Activated naive CD4-positive, alpha-beta T cell treated with anti-CD3 and anti-CD28 coated beads, Interleukin-2, amount 50 U/mL, for 16 hours (primary cell): Measurements from ENCODE around the gene MT1H.
"Not testable (repeated sequence)": the region's sequence is repeated elsewhere in the genome, so short reads cannot be mapped to it uniquely, and the experiment has no call there.

ENCODE experiments used
- DNase-seq: peaks from one replicate; pipeline ENCODE4 v3.0.0-alpha.2; 2020

The MT1H gene

DNA sequence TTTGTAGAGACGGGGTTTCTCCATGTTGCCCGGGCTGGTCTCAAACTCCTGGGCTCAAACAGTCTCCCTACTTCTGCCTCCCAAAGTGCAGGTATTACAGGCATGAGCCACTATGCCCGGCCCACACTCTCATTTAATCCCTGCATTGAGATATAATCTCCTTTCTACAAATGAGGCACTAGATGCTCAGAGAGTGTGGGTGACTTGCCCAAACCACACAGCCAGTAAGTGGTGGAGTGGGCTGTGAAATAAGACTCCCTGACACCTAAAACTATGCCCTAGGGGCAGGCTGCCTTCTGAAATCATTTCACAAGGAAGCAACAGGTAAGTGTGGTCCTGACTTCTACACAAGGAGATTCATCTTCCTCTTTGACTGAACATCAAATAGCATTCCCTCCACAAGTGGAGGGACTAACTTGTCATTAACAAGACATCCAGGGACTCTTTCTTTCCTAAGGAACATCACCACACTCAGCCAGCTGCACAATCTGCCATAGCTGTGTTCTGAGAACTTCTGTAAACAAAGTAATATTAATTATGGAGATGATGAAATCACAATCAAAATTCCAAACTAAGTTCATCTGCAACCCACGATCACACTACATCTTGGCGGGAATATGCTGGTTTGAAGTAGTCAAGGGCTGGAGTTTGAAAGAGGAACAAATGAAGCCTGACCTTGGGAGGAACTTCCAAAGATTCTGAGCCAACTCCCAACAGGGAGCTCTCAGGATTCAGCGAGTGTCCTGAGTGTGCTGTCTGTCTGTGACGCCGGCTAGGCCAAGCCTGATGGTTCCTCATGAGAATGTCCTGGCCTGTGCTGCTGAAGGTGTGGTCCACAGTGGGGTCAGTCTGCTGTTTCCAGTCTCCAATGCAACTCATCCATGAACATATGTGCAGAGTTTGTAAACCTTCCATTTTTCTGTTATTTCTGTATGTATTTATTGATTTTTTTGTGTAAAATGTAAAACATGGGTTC lies 4.0 kb upstream of the MT1H start:
- DNase-seq: not testable (repeated sequence)

DNA sequence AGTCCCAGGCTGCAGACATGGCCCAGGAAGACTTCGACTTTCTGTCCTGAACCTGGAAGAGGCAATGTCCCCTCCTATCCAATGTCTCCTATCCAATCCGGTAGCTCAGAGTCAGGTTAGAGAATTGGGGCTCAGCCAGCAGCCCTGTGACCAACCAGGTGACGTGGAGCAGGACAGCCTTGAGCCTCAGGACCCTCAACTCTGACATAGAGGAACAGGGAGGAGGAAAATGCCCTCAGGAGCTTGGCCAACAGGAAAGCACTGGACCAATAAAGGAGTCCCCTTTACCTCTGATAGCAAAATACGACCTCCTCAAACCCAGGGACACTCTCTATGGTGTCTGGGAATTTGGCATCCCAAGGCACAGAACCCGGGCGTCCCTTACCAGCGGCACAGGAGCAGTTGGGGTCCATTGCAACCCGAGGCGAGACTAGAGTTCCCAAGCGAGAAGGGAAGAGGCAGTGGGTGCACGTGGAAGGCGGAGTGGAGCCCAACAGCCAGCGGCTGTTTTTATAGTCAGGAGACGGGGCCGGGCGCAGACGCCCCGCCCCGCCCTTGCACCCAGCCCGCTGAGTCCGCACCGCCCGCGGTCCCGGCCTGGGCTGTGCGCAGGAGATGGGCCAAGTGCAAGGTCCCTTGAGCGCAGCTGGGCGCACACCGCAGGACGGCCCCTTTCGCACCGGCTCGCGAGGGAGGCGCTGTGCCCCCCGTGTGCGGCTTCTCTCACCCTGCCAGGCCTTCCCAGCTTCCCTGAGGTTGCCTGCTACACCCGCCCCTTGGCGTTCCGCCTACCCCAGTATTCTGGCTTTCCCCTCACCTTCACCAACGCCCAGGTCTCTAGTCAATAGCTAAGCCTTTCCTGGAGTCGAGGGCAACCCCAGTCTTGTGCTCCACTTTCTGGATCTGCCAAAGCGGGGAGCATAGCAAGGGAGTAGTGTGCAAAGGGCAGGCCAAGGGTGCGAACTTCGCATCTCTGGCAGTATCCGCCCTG lies 1.7 kb upstream of the MT1H start, which contains the start of gene MT1G:
MT1G (minus strand) TSS at position 485 of the 991 bp plus-strand sequence; CDS start at position 413, 72 bp downstream.
- peak; percentile 43 for DNase-seq

DNA sequence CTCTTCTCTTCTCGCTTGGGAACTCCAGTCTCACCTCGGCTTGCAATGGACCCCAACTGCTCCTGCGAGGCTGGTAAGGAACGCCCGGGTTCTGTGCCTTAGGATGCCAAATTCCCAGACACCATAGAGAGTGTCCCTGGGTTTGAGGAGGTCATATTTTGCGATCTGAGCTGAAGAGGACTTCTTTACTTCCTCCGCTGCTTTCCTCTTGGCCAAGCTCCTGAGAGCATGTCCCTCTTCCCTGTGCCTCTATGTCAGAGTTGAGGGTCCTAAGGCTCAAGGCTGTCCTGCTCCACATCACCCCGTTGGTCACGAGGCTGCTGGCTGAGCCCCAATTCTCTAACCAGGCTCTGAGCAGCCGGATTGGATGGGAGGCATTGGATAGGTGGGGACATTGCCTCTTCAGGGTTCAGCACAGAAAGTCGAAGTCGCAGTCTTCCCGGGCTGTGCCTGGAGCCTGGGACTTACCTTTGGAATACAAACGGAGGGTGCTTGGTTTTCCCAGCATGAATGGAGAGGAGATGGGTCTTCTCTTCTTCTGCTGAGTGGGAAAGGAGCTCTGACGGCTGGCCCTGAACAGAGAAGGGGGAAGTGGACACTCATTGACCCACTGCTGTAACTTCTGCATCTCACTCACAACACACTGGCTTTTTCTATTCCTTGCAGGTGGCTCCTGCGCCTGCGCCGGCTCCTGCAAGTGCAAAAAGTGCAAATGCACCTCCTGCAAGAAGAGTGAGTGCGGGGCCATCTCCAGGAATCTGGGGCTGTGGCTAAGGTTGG lies 416 bp downstream of the MT1H start:
- DNase-seq: no peak

DNA sequence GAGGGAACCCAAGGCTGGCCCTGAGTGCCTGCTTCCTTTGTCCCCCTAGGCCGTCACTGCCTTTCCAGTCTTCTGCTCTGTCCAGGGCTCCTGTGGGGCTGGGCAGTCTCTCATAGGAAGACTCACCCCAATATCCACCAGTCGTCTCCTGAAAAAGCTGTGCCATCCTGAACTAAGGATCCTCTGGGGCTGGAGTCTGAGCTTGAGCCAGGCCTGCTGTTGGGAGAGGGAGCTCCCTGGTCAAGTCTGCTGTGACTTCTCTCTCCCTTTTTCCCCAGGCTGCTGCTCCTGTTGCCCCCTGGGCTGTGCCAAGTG lies 963 bp downstream of the MT1H start:
- DNase-seq: no peak

DNA sequence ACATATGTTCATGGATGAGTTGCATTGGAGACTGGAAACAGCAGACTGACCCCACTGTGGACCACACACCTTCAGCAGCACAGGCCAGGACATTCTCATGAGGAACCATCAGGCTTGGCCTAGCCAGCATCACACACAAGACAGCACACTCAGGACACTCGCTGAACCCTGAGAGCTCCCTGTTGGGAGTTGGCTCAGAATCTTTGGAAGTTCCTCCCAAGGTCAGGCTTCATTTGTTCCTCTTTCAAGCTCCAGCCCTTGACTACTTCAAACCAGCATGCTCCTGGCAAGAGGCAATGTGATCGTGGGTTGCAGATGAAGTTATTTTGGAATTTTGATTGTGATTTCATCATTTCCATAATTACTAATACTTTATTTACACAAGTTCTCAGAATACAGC lies 2.1 kb downstream of the MT1H start:
- not testable (repeated sequence) for DNase-seq

DNA sequence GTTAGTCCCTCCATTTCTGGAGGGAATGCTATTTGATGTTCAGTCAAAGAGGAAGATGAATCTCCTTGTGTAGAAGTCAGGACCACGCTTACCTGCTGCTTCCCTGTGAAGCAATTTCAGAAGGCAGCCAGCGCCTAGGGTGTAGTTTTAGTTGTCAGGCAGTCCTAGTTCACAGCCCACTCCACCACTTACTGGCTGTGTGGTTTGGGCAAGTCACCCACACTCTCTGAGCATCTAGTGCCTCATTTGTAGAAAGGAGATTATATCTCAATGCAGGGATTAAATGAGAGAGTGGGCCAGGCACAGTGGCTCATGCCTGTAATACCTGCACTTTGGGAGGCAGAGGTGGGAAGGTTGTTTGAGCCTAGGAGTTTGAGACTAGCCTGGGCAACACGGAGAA lies 2.6 kb downstream of the MT1H start:
- DNase-seq: not testable (repeated sequence)

DNA sequence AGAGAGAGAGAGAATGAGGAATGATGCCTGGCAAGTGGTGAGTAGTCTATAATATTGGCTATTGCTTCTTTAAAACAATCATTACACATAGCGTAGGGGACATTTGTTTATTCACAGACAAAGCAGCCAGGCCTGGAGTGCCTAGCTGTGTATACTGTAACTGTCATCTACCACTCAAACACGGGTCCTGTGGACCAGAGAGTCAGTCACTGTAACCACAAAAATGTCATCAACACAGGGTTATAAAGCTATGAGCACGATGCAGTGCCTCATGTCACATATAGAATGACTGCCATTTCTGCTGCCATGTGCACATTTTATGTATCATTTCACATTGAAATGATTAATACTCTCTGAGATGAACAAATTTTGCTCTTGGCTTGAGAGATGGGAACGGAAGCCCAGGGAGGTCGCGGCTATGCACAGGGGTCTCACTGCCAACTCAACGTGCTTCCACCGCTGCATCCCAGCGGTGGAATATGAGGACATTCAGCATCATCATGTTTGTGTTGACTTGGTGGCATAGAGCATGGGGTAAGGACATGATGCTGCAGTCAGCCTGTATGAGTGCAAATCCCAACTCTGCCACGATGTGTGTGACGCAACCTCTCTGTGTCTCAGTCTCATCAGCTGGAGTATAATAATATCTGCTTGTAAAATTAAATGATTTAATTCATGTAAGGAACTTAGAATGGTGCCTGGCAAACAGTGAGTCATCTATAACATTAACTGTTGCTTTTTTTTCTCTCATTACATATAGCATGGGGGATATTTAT lies 3.3 kb downstream of the MT1H start:
- no peak for DNase-seq

DNA sequence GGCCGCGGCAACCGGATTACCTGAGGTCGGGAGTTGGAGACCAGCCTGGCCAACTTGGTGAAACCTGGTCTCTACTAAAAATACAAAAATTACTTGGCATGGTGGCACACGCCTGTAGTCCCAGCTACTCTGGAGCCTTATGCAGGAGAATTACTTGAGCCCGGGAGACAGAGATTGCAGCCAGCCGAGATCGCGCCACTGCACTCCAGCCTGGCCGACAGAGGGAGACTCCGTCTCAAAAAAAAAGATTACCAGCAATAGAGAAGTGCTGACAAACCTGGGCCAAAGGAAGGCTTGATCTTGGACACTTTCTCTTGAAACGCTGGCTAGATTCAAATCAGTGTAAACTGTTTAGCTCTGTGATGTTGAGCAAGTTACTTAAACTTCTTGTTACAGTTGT lies 4.3 kb downstream of the MT1H start:
- DNase-seq: no peak

DNA sequence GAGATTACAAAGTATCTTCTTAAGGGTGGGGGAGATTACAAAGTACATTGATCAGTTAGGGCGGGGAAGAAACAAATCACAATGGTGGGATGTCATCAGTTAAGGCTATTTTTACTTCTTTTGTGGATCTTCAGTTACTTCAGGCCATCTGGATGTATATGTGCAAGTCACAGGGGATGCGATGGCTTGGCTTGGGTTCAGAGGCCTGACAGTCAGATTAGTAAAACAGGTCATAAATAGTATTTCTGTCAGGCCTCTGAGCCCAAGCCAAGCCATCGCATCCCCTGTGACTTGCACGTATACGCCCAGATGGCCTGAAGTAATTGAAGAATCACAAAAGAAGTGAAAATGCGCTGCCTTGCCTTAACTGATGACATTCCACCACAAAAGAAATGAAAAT lies 5.0 kb downstream of the MT1H start:
- not testable (repeated sequence) for DNase-seq

DNA sequence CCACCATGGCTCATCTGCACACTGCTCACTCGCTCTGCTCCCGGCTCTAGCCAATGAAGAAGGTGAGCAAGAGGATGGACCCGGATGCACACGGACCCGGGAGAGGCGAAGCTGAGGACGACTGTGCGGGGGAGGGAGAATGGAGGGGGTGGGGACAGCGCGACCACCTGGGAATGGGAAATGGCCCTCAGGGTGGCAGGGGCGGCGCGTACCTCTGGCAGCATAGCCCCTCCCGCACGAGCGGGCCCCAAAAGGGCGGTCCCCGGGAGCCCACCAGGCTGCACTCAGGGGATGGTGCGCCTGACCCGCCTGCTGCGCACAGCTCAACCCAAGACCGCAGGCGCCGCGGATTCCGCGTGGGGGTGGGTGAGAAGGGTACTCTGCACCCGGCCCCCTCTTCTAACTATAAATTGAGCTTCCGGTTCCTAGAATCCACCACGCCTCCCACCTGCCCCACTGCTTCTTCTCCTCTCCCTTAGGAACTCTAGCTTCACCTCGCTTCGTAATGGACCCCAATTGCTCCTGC lies 6.1 kb downstream of the MT1H start:
- peak; percentile 71 for DNase-seq

DNA sequence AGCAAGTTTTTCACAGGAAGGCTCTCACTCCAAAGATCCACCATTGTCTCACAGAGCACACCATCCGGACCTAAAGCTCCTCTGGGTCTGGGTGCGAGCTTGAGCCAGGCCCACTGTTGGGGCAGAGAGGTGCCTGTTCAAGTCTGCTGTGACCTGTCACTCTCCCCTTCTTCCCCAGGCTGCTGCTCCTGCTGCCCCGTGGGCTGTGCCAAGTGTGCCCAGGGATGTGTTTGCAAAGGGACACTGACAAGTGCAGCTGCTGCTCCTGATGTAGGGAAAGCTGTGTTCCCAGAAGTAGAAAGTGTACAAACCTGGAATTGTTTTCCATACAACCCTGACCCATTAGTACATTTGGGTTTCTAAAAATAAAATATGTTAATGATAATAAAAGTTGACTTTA lies 7.9 kb downstream of the MT1H start:
- no peak for DNase-seq

DNA sequence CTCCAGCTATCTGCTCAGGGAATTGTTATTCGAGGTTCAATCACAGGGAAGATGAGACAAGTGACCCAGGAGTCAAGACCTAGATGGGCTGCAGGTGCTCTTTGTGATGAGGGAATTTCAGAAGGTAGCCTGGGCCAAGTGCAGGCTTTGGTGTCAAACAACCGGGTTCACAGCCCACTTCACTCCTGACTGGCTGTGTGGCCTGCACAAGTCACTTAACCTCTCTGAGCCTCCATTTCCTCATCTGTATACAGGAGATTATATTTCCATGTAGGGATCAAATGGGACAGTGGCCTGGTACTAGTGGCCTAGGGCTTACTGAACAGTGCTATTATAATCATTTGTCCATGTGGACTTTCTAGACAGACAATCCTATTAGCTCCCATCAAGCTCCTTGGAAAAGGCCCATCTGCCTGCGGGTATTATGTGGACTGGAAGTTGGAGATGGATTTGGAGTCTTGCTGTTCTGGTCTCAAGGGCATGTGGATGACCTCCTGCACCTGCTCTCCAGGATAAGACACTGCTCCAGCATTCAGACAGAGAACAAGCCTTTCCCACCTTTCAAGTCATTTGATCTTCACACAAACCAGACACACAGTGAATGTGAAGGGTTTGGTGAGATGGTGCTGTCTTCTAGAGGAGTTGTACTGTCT lies 9.6 kb downstream of the MT1H start:
- no peak for DNase-seq

DNA sequence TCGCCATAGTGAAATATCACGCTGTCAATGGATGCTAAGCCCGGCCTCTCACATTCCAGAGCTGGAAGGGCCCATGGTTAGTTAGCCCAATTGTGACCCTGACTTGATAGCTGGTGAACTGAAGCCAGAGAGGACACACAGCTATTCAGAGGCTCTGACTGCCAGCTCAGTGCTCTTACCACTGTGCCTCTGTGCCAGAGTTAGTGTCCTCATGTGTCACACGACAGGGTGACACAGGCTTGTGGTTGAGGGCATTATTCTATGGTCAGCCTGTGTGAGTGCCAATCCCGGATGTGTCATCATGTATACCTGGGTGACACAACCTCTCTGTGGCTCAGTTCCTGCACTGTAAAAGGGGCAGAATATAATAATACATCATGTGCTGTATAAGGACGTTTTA lies 10.2 kb downstream of the MT1H start:
- DNase-seq: no peak

DNA sequence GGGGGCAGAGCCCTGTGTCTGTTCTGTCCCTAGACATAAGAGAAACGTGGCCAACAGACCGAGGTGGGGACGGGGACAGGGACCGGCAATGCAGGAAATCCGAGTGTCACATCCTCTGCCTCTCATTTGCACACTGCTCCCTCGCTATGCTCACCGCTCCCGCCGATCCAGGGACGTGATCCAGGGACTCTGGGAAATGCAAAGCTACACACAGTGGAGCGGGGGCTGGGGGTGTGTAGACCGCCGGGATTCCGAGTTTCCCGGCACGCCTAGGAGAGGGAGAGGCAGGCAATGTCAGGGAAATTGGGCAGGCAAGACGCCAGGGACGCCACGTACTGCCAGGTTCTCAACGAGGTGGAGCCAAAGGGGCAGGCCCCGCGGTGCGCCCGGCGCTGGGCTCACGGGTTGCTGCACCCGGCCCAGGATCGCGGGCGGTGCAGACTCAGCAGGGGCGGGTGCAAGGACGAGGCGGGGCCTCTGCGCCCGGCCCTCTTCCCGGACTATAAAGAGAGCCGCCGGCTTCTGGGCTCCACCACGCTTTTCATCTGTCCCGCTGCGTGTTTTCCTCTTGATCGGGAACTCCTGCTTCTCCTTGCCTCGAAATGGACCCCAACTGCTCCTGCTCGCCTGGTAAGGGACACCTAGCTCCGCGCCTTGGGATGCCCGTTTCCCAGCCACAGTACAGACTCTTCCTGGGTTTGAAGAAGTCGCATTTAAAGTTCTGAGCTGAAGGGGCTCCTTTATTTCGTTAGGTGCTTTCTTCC lies 12.5 kb downstream of the MT1H start, which contains the start of gene MT1X:
MT1X (plus strand) TSS at position 532 of the 764 bp plus-strand sequence; CDS start at position 603, 71 bp downstream.
- peak; percentile 90 for DNase-seq

DNA sequence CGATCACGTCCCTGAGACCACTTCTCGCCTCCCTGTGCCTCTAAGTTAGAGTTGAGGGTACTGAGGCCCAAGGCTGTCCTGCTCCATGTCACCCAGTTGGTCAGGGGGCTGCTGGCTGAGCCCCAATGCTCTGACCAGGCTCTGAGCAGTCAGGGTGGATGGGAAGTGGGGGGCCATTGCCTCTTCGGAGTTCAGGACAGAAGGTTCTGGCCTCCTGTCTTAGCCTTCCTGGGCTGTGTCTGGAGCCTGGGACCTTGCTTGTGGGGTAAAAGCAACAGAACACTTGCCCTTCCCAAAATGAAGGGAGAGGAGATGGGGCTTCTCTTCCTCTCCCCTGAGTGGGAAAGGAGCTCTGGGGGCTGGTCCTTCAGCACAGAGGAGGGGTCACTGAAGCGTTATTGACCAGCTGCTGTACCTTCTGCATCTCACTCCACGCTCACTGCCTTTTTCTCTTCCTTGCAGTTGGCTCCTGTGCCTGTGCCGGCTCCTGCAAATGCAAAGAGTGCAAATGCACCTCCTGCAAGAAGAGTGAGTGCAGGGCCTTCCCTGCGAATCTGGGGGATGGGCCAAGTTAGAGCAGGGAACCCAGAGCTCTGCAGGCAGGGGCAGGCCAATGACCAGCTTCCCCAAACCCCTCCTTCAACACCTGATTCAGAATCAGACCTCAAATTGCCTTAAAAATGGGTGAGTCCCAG lies 13.2 kb downstream of the MT1H start:
- no peak for DNase-seq

DNA sequence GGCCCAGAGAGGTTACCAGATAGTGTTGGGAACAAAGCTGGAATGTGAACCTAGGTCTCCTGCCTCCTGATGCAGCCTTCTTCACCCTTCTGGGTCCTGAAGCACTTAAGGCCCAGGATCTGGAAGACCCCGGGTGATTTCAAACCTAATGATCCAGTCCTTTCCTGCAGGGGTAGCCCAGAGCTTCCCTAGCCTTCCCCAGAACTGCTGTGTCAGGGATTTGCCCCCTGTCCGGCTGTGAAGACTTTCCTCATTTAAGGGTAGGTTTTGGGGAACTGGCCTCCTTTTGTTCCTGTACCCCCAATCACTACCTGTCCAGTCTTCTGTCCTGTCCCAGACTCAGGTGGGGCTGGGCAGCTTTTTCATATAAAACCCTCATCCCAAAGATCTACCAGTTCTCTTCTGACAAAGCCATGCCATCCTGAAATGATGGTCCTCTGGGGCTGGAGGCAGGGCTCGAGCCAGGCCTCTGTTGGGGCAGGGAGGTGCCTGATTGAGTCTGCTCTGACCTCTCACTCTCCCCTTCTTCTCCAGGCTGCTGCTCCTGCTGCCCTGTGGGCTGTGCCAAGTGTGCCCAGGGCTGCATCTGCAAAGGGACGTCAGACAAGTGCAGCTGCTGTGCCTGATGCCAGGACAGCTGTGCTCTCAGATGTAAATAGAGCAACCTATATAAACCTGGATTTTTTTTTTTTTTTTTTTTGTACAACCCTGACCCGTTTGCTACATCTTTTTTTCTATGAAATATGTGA lies 14.0 kb downstream of the MT1H start:
- no peak for DNase-seq

DNA sequence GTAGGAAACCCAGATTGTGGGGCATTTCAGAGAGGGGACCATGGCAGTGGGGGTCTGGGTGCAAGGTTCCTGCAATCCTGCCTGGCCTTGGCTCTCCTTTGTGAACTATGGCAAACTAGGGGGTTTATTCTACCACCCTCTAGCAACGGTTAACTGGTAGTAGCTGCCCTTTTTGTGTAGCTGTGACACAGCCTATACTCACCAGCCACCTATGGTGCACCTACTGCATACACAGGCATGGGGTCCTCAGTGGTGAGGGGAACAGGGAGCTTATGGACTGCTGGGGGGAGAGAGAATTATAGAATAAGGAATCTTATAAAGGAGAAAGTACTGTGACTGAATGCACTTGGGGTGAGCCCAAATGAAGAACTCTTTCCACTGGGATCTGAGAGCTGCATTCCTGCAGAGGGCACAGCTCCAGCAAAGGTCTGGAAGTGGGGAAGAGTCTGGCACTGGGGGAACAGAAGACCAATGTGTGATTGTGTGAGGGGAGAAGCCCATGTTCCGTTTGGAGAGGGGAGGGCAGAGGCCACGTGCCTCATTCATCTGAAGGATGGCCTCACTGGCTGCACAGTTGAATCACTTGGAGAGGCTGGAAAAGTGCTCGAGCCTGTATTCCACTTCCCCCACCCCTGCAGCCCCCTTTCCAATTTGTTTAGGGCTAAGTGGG lies 14.8 kb downstream of the MT1H start:
- DNase-seq: no peak

DNA sequence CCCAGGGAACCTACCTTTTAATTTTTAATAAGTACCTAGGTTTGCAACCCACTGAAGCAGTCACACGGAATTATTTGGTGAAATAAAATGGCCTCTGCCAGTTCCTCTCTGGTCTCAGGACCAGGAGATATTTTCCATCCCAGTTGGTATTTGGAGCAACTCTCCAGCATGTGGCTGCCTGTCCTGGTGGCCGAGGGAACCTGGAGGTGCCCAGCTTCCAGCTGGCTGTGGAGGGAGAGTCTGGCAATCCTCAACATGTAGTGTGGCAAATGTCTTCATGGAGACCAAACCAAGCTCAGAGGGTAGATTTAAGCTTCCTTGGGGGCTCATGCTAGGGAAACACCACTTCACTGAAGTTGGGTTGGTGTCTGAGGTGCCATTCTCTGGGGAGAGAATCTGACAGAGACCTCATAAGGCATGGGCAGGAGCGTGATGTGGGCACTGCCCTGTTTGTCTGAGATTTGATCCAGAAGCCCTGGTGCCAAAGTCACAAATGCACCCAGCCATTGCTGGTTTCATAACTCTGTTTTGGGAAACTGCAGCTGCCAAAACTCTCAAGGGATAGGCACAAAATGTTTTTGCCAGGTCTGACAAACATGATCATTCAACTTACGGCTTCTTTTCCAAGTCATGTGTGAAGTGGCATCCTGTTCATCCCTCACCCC lies 15.4 kb downstream of the MT1H start:
- no peak for DNase-seq
